Measurements from ENCODE around the gene ATP8B3.

Gene ATP8B3

DNA sequence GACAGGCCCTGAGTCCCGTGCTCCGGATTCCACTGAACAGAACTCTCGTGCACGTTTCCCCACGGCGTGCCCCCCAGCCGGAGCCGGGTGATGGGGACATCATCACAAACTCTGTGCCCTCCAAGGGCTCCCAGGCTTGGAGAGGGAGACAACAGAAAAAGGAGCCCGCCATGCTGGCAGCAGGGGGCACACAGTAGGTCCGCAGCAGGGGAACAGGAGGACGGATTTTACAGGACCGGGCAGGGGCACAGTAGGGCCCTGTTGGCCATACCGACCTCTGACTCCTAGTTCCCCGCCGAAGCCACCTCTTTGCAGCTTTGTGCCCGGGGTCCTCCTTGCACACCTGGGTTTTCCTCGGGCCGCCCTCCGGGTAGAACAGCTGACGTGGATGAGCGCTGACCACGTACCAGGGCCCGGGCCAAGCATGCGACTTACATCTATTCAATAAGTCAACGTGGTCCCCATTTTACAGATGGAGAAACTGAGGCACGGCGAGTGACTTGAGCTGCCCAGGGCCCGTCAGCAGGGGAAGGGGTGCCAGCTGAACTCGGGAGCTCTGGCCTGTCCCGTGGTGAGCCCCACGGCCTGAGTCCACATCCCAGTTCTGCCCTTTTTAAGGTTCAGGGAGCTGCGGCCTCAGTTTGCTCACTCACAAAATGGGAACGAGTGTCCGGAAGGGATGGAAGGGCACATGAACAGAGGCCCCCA is 68.9 kb downstream of the ATP8B3 start:
- DNase-seq = no peak

DNA sequence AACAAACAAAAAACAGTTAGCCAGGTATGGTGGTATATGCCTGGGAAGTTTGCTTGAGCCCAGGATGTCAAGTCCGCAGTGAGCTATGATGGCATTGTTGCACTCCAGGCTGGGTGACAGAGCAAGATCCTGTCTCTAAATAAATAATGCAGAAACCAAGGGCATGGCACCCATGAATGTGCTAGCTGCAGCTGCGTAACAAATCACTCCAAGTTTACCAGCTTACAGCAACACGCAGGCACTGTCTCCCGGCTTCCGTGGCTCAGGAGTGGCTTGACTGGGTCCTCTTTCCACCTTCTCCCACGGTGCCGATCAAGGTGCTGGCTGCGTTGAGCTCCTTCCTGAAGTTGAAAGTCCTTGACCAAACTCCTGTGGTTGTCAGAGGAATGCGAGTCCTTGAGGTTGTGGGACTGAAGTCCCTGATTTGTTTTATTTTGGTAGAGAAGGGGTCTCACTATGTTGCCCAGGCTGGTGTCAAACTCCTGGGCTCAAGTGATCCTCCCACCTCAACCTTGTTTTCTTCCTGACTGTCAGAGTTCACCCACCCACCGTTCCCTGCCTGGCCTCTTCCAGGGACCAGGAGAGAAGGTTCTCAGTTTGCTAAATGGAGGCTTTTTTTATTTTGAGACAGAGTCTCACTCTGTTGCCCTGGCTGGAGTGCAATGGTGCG is 72.0 kb downstream of the ATP8B3 start:
- DNase-seq = no peak

DNA sequence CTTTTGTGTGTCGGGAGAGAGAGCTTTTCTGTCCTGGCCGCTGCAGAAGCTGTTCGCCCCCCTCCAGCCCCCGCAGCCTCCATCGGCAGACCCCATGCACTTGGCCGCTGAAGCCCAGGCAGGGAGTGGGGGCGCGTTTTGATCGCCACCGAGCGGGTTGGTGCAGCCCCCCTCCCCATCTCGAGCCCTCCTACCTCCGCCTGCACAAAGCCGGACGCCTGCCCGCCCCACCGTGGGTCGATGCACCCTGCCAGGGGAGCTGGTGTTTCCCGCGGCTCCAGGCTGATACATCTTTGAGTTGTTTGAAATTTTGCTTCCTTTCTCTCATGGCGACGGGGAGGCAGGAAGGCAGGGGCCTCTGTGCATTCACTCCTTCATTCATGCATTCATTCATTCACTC is 75.1 kb downstream of the ATP8B3 start:
- no peak for DNase-seq

DNA sequence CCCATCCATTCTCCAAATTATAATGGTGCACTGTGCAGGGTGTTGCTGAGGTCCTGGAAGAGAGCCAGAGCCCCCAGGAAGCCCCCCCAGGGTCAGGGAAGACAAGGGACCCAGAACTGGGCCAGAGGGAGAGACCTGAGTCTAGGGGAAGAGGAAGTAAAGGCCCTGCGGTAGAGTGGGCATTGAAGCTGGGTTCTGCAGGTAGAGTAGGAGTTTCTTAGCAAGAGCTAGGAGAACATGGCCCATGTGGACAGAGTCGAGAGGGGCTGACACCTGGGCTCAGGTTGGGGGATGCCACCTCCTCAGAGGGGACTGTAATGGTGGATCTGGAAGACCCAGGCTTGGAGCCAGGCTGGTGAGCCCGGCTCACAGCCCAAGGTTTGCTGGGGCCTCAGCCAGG is 75.8 kb downstream of the ATP8B3 start:
- no peak for DNase-seq

DNA sequence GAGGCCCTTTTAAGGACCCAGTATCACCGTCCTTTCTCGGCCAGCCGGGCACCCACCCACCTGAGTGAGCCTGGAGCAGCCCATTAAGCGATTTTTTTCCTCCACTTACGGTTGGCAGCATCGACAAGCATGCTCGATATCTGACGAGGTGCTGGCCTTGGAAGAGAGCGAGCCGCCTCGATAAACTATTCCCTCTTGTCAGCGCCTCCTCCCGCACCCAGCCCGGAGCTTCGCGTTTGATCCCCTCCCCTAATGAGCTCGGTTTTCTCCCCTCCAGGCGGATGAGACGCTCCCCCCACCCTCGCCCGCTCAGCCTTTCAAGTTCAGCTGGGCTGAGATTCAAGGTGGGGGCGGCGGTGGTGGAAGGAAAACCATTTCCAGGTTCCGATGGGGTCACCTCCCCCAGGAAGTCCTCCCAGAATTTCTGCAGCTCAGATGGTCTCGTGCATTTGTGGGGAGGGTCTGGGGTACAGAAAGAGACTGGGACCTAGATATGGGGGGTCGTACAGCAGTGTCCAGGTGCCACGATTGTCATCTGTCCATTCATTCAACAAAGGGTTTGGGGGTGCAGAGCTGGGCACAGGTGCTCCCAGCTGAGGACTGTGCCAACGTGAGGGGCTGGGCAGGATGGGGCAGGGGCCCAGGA is 77.6 kb downstream of the ATP8B3 start:
- DNase-seq = no peak
